HG03342 (cell line): ENCODE results near the gene COL8A2.

Source experiments
- ATAC-seq: cut with Tn5 transposase; IDR thresholded peaks from one replicate; pipeline ENCODE4 v1.9.1; 2021; ENCODE audit warnings: mild to moderate bottlenecking, moderate library complexity; ENCODE audit not compliant: unreplicated experiment

The COL8A2 gene

DNA sequence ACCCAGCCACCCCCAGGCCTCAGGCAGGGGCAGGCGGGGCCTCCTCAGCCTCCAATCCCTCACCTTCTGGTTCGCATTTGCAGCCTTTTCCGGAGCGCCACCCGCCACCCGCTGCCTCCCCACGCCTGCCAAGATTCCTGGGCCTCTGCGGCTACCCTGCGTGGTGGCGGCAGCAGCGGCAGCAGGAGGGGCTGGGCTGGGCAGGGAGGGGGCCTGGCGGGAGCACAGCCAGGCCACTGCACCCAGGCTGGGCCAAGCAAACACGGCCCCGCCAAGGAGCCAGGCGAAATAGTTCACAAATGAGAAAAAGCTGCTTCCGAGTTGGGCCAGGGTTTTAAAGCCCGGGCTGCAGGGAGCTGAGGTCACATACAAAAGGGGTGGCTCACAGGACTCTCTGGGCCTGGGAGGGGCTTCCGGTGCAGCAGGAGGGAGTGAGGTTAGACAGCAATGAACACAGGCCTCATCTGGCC, 9.8 kb downstream of the COL8A2 start:
- ATAC-seq = no peak

DNA sequence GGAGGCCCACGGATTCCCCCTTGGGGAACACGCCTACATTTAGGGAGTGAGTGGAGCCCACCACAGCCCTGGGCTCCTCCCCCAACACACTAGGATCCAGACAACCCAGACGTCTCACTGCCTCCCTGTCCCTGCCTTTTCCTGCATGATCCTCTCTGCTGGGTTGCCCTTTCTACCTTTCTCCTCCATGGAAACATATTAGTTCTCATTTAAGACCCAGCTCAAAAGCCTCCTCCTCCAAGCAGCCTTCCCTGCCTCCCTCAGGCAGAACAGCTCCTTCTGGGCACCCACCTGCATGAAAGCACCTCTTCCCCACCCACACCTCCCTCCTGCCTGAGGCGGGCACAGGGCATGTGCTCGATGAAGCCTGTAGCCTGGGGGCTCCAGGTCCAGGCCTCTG, 10.7 kb downstream of the COL8A2 start:
- ATAC-seq = no peak

DNA sequence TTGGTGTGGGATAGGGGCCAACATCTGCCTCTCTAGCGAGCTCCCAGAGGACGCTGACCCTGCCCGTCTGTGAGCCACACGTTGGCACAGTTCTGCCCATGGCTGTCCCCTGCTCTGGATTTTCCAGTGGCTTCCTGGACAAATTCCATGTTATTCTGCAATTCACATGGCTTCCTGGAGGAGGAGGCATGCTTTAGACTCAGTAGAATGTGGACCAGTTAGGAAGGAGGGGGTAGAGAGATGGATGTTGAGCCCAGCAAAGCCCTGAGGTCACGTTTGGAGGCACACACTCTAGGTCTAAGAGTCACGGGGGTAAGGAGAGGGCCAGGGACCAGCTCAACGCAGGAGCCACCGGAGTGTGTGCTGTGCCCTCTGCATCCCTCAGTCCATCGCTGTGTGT, 12.2 kb downstream of the COL8A2 start:
- ATAC-seq = no peak

DNA sequence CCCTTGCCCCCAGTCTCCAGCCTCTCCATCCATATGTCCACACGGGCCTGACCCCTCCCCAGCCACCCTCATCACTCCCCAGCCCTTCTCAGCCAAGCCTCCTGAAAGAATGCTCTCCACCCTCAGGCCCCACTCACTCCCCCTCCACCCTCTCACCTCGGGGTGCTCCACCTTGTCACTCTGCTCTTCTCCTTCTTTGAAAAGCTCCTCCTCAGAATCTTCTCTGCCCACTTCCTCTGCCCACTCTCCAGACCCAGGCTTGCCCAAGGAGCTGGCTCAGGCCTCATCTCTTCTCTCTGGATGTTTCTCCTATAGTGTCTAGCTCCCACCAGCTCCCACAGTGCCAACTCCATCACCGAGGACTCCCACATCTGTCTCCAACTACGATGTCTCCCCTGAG, 13.9 kb downstream of the COL8A2 start:
- ATAC-seq = no peak

DNA sequence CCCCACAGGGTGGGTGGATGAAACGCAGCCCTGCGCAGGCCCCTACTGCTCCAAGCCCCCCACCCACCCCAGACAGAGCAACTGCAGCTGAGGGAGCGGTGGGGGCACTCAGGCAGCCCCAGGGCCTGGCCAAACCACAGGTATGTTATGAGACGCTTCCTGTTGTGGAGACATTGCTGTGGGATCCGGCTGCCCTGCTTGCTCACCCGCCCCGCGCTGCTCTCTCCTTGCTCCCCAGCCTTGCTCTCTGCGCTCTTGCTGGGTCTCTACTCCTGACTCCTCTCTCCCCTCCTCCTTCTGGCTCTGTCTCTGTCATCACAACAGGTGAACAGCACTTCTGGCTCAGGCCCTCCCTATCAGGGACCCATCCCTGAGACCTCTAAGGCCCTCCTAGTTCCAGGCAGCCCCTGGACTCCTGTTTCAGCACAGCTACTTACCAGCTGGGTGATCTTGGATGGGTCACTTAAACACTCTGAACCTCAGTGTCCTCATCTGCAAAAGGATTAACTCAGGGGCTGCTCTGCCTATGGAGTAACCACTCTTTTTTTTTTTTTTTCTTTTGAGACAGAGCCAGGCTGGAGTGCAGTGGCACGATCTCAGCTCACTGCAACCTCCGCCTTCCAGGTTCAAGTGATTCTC, 15.9 kb downstream of the COL8A2 start:
- no peak for ATAC-seq

DNA sequence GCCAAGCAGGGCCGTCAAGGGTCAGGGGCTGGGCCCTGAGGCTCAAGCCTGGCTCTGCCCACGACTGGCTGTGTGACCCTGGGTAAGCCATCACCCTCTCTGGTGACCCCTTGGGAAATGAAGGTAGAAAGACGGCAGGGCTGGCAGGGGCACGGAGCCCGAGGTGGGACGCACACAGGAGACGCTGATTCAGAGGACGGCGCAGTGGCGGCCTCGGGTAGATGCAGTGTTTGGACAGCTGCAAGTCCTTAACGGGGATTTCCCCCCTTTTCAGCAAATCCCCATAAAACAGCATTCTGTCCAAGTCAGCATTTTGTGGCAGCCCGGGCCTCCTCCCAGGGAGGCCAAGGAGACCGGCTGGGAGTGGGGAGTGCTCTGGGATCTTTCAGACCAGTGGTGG, 16.7 kb downstream of the COL8A2 start:
- ATAC-seq = no peak

DNA sequence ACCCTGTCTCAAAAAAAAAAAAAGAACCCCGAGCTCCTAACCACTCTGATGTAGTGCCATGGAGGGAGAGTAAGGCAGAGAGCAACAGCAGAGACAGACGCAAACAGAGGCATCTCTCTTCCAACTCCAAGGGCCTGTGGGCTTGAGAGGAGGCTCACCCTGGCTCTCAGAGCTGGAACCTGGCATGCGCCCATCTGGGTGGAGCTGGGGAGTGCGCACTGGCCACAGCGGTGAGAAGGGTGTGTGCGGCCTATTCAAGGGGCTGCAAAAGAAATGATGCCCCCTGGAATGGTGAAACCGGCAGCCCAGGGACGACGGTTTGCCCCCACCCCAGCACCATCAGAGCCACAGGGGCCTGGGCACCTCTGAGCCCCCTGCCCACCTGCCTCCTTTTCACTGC, 17.6 kb downstream of the COL8A2 start:
- ATAC-seq = no peak

DNA sequence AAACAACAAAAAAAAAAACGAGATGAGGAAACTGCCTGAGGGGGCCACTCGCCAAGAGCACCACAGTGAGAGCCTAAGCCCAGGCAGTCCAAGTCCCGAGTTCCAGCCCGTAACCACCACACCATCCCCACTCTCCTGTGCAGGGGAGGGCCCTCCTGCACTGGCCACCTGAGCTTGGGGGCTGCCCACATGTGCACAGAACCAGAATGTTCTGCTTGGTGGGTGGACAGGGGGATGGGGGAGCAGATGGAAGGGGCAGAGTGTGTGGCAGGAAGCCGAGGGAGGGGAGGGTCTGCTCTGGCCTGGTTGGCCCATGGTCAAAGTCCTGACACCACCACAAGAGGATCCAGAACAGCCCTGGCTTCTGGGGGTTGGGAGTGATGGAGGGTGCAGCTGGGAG, 18.8 kb downstream of the COL8A2 start:
- ATAC-seq = no peak

DNA sequence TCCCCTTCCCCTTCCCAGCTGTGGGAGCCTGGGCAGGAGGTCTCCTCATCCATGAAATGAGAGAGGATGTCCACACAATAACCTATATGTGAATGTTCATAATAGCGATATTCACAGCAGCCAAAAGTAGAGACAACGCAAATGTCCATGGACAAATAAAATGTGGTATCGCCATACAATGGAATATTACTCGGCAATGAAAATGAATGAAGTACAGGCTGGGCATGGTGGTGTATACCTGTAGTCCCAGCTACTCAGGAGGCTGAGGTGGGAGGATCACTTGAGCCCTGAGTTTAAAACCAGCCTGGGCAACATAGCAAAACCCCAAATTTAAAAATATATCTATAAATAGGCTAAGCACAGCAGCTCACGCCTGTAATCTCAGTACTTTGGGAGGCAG, 23.5 kb downstream of the COL8A2 start:
- ATAC-seq = no peak

DNA sequence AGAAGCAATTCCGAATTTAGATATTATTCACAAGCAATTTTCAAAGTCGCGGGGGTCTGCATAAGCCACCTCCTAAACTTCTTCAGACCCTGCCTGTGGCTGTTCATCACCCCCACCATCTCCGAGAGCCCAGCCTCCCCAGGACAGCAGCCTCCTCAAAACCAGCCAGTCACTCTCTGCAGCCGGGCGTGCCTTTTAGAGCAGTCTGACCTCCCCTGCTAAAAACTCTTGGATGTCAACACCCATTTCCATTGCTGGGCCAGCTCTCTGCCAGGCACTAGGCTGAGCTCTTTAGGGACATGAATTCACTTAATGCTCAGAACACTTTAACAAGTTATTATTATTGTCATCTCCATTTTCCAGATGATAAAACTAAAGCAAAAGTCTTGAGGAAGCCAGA, 24.6 kb downstream of the COL8A2 start:
- ATAC-seq = no peak

DNA sequence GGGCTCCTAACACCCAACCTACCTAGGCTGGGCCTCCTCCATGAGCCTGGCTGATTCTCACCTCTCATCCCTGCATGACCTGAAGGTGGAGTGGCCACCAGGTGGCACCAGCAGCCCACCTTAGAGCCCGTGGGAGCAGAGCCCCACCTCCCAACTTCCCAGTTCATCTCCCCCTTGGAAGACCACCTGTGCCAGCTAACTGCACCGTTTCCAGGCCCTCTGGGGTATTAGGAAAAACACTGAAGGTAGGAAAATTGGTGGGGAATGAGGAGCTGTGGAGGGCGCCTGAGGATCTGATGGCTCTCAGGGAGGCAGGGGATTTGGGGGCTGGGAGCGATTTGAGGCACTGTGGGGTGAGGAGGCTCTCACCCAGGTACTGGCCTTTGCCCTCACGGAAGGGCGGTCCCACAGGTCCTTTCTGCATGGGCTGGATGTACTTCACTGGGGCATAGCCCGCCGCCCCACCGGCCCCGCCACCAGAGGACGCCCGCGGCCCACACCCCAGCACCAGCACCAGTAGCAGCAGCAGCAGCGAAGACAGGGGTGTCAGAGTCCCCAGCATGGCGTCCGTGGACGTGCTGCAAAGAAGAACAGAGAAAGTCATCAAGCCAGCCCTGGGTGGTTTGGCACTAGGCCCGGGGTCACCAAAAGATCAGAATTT, 25.2 kb downstream of the COL8A2 start:
- ATAC-seq = no peak

DNA sequence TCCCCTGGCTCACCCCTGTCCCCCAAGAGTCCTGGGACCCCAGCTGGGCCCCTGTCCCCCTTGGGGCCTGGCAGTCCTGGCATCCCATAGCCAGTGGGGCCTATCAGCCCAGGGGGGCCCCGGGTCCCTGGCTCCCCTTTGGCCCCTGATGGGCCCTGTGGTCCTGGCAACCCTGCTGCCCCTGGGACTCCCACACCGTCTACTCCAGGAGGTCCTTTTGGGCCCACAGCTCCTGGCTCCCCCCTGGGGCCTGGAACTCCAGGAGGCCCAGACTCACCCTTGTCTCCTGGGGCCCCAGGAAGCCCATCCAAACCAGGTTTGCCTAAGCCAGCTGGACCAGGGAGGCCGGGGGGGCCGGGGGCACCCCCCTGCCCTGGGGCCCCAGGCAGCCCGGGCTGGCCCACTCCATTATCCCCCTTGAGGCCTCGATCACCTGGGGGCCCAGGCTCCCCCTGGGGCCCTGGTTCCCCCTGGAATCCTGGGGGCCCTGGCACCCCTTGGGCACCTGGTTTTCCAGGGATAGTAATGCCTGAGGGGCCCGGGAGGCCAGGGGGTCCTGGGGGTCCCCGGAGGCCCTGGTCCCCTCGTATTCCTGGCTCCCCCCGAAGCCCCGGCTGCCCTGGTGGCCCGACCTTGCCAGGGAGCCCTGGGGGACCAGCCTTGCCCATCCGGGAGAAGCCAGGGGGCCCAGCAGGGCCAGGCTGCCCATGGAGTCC, 26.2 kb downstream of the COL8A2 start:
- no peak for ATAC-seq

DNA sequence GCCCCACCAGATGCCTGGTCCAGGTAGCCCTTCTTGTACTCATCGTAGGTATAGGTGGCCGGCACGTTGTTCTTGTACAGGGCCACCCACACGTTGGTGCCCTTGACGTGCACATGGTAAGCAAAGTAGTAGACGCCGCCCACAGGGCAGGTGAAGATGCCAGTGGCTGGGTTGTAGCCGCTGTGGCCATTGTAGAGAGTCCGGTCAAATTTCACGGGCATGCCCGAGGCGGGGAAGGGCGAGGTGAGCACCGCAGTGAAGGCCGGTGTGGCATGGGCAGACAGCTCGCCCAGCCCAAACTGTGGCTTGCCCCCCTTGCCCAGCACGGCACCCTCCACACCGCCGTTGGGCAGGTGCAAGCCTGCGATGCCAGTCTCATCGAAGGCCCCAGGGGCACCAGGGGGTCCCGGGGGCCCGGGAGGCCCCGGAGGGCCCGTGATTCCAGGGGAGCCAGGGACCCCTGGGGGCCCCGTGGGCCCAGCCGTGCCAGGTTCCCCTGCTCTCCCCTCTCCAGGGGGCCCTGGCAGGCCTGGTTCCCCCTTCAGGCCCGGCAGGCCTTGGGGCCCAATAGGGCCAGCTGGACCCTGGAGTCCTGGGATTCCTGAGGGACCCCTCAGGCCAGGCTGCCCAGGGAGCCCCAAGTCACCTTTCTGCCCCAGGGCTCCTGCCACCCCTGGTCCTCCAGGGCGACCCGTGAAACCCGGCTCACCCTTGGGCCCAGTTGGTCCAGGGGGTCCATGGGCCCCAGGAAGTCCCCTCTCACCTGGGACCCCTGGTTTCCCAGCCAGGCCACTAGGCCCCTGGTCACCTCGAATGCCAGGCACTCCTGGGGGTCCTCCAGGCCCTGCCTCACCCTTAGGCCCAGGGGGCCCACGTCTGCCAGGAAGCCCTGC, 27.1 kb downstream of the COL8A2 start:
- no peak for ATAC-seq

DNA sequence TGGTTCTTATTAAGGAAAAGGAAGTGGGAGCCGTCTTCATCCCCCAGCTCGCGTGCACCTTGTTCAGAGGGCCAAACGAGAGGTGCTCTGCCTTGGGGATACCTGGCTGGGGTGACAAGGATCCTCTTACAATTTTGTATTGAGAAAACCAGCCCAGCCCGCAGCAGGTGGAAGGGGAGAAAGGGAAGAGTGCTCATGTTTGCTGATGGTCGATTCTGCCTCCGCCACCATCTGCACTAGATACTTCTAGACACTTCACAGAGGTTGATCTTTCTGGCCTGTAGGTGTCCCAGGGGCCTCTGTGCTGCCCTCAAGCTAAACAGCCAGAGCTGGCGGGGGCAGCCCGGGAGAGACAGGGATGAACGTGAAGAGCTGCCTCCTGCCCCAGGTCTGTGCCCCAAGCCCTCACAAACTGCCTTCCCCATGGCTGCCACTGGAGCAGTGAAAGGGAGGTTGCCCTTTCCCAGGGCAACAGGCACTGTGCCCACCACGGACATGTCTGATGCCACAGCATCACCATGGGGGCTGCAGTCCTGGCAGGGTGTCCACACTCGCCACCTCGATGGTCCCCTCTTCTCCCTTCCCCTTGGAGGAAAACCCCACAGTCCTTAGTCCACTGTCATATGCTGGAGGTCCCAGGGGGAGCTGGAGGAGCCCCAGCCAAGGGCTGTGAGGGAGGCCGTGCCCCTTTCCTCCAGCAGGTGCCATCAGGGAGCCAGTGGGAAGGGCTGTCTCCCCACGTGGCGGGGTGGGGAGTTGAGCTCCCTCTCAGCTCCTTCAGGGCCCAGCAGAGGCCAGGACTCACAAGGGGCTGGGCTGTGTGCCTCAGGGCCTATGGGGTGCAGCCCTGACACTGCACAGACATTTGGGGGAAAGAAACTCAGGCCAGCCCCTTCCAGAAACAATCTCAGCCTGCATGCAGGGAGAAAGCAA, 28.3 kb downstream of the COL8A2 start:
- no peak for ATAC-seq

DNA sequence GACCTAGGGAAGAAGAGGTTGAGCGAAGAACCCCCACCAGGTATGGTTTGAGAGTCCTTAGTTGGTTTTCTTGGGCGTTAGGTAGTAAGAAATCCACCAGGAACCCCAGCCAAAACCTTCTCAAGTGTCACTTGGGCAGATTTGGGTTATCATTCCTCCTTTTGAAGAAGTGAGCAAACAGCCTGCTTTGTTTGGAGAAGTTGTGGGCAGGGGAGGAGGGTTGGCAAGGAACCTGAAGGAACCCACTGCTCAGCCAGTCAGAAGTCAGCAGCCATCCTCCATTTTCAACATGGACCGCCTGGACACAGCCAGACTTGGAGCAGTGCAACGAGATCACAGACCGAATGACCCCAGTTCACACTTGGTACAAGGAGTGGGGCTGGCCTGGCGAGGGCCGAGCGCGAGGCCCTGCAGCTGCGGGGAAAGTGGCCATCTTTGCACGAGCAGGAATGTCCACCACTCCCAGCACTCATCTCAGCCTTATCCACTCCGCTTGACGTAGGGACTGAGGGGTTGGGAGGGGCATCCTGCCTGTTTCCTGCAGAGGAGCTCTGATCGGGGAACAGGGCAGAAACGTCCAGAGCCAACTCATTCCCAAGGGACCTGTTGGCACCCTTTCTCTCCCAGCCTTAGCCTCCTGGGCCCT, 29.1 kb downstream of the COL8A2 start:
- no peak for ATAC-seq

DNA sequence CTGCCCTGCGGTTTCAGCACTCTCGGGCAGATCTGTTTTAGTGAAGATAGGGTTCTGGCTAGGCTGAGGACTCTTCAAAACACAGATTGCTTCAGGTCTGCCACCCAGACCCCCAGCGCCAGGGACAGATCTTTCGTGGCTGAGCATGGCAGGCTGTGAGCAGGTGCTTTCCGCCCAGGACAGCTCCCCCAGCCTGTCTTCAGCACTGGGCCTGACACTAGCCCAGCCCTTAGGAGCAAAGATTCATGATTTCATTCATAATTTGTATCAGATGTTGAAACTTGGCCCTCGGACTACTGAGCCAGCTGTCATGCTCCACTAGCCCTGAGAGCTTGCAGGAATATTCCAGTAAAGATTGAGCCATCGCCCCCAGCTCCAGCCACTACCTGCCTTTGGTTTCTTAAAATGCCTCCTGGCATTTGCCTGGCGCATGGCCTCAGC, 30.4 kb downstream of the COL8A2 start:
- no peak for ATAC-seq

DNA sequence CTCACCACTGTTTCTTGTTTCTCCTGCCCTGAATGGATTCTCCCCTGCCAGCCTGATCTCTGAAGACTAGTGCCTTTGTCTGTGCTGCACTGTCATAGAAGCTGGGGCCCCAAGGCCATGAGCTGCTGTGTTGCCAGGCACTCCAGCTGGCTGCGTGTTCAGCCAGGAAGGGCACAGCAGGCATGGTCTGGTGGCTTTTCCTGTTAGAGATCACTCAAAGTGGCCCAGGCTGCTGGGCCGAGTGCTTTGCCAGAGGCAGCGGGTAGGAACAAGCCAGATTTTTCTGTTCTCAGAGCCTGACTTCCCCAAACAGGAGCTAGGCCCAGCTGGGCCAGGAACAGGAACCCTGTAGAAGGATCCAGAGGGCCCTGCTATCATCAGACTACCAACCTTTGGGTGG, 31.1 kb downstream of the COL8A2 start:
- no peak for ATAC-seq

DNA sequence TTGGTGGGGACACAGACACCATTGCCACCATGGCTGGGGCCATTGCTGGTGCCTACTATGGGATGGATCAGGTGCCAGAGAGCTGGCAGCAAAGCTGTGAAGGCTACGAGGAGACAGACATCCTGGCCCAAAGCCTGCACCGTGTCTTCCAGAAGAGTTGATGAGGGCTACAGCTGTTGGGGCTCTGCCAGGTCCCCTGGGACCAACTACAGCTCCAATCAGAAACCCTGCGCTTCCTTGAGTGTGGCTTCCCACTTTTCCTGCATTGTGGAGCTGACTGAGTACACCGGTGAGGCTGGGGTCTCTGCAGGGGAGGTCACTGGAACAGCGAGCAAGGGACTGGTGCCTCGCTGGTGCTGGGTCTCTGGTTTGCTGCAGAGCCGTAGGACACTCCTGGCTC, 31.8 kb downstream of the COL8A2 start:
- no peak for ATAC-seq

DNA sequence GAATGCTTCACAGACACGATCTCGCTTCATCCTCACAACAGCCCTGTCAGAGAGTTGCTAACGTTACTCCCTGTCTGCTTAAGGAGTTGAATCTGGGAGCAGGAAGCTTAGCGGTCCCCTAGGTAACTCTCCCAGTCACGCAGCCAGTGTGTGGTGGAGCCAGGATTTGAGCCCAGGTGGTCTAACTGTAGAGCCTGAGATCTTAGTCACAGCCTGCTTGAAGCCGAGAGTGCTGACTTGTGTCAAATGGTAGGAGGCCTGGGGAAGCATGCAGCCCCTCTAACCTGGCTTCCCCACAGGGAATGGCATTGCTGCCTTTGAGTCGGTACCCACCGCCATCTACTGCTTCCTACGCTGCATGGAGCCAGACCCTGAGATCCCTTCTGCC, 32.2 kb downstream of the COL8A2 start:
- ATAC-seq = no peak
